ENCODE results near the gene PLEKHG5.

DNA sequence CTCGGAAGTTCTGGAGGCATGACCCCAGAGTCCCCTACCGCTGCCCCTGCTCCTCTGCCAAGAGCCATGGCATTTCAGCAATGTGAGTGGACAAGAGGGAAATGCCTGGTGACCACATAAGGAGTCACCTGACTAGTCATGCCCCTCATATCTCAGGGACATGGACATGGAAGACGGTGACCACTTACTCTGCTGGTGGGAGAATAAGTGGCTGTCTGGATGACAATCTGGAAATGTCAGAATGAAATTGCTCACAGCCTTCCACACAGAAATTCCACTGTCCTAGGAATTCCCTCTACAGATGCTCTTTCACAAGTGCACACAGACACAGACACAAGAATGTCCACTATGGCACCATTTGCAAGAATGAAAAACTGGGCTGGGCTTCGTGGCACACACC lies 24.3 kb upstream of the PLEKHG5 start:
- TF ChIP-seq, protein P1, sequence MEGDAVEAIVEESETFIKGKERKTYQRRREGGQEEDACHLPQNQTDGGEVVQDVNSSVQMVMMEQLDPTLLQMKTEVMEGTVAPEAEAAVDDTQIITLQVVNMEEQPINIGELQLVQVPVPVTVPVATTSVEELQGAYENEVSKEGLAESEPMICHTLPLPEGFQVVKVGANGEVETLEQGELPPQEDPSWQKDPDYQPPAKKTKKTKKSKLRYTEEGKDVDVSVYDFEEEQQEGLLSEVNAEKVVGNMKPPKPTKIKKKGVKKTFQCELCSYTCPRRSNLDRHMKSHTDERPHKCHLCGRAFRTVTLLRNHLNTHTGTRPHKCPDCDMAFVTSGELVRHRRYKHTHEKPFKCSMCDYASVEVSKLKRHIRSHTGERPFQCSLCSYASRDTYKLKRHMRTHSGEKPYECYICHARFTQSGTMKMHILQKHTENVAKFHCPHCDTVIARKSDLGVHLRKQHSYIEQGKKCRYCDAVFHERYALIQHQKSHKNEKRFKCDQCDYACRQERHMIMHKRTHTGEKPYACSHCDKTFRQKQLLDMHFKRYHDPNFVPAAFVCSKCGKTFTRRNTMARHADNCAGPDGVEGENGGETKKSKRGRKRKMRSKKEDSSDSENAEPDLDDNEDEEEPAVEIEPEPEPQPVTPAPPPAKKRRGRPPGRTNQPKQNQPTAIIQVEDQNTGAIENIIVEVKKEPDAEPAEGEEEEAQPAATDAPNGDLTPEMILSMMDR (IDR thresholded peaks at IDR 0.05) = no peak
- TF ChIP-seq POLR2A (IDR thresholded peaks at IDR 0.05) = no peak
- no peak for TF ChIP-seq EP300 (IDR thresholded peaks at IDR 0.05)
- TF ChIP-seq POLR2AphosphoS5 (IDR thresholded peaks at IDR 0.05) = no peak
